GM12878 (cell line): ENCODE measurements around the gene CLINT1. TPM values are rescaled to one million over a fixed set of nuclear protein-coding genes. Genes with fewer than 3 reads are reported as not detected.

ENCODE experiments used
- ATF7 ChIP-seq: fragments of 450-650 bp; IDR thresholded peaks from 2 replicates; pipeline ENCODE4 v1.6.1; 2016; ENCODE audit warnings: low read depth, mild to moderate bottlenecking
- GATAD2B ChIP-seq: fragments of 450-650 bp; conservative IDR thresholded peaks from 2 replicates; pipeline ENCODE4 v1.6.1; 2017; ENCODE audit warnings: low read depth, mild to moderate bottlenecking, moderate library complexity
- MXI1 ChIP-seq: fragments of 150-350 bp; IDR thresholded peaks from 2 replicates; pipeline ENCODE4 v1.6.1; 2011; ENCODE audit warnings: low read depth, mild to moderate bottlenecking, inconsistent platforms, low read length, improper control_type of control experiment
- RAD51 ChIP-seq: fragments of 450-650 bp; IDR thresholded peaks from 2 replicates; pipeline ENCODE4 v1.6.1; 2016; ENCODE audit warnings: moderate library complexity, mild to moderate bottlenecking, inconsistent platforms
- SMC3 ChIP-seq: IDR thresholded peaks from 2 replicates; pipeline ENCODE4 v1.6.1; 2011; ENCODE audit warnings: low read length, improper control_type of control experiment, borderline replicate concordance
- STAT1 ChIP-seq: fragments of 450-650 bp; conservative IDR thresholded peaks from 2 replicates; pipeline ENCODE4 v1.6.1; 2014; ENCODE audit warnings: antibody characterized with exemption, mild to moderate bottlenecking
- TCF7 ChIP-seq: IDR thresholded peaks from 2 replicates; pipeline ENCODE4 v1.6.1; 2014; ENCODE audit warnings: antibody characterized with exemption, borderline replicate concordance
- ZZZ3 ChIP-seq: IDR thresholded peaks from 2 replicates; pipeline ENCODE4 v1.6.1; 2011; ENCODE audit warnings: low read depth; ENCODE audit not compliant: control insufficient read depth, insufficient read length
- polyA plus RNA-seq, 11 experiments: library from polyadenylated mRNA; depleted of rRNA in 4 of 11; unstranded in 6 of 11; stranded (reverse) in 5 of 11; fragments of >200 nt; fragmentation: Nextera tagmentation in 4 of 11; fragmentation: Illumina TruSeq in 1 of 11; extraction: Ambion mirVana in 4 of 11; extraction: Trizol in 1 of 11; gene quantifications; 1 replicate in 1 of 11; 2 replicates in 10 of 11; pipeline versions ENCODE4 v1.2.1 to v1.2.3, GENCODE V29; 2011 to 2016; ENCODE audit warnings: inconsistent platforms in 2 of 11, missing spikeins in 2 of 11, low read depth in 1 of 11
- total RNA-seq, 4 experiments: library from RNA; depleted of rRNA in 3 of 4; stranded (reverse); fragments of >200 nt in 3 of 4; fragmentation: Illumina TruSeq in 1 of 4; extraction: Trizol in 1 of 4; gene quantifications; 2 replicates each; pipeline versions ENCODE4 v1.2.1 to v1.2.3, GENCODE V29; 2013 to 2021
- TF ChIP-seq, protein P1 (sequence below): fragments of 450-650 bp; IDR thresholded peaks from 2 replicates; pipeline ENCODE4 v1.6.1; 2018; ENCODE audit warnings: mild to moderate bottlenecking, low read depth, moderate library complexity; ENCODE audit not compliant: partially characterized antibody
- TF ChIP-seq, protein P2 (sequence below): fragments of 450-650 bp; IDR thresholded peaks from 2 replicates; pipeline ENCODE4 v1.6.1; 2017; ENCODE audit warnings: antibody characterized with exemption, mild to moderate bottlenecking, moderate library complexity
- TF ChIP-seq, protein P3 (sequence below): IDR thresholded peaks from 2 replicates; pipeline ENCODE4 v1.6.1; 2011; ENCODE audit warnings: low read depth, mild to moderate bottlenecking, low read length, moderate library complexity, borderline replicate concordance; ENCODE audit errors: extremely low read depth

Gene CLINT1
- total and polyA plus RNA-seq, 10 of the 15 experiments (the other 5 are each of a cell fraction or from before 2014, with no cell fraction given): 30.0 to 136 (median 105) TPM

GRCh38 chr5:157888814-157889532 is 30.0 kb upstream of the CLINT1 start (continued):
- TF ChIP-seq, protein P1, sequence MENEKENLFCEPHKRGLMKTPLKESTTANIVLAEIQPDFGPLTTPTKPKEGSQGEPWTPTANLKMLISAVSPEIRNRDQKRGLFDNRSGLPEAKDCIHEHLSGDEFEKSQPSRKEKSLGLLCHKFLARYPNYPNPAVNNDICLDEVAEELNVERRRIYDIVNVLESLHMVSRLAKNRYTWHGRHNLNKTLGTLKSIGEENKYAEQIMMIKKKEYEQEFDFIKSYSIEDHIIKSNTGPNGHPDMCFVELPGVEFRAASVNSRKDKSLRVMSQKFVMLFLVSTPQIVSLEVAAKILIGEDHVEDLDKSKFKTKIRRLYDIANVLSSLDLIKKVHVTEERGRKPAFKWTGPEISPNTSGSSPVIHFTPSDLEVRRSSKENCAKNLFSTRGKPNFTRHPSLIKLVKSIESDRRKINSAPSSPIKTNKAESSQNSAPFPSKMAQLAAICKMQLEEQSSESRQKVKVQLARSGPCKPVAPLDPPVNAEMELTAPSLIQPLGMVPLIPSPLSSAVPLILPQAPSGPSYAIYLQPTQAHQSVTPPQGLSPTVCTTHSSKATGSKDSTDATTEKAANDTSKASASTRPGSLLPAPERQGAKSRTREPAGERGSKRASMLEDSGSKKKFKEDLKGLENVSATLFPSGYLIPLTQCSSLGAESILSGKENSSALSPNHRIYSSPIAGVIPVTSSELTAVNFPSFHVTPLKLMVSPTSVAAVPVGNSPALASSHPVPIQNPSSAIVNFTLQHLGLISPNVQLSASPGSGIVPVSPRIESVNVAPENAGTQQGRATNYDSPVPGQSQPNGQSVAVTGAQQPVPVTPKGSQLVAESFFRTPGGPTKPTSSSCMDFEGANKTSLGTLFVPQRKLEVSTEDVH: no peak
- TF ChIP-seq SMC3 (no peak), MXI1 (no peak), ZZZ3 (no peak), TCF7 (no peak), STAT1 (no peak), ATF7 (no peak), GATAD2B (no peak), RAD51 (no peak)
- TF ChIP-seq, protein P2, sequence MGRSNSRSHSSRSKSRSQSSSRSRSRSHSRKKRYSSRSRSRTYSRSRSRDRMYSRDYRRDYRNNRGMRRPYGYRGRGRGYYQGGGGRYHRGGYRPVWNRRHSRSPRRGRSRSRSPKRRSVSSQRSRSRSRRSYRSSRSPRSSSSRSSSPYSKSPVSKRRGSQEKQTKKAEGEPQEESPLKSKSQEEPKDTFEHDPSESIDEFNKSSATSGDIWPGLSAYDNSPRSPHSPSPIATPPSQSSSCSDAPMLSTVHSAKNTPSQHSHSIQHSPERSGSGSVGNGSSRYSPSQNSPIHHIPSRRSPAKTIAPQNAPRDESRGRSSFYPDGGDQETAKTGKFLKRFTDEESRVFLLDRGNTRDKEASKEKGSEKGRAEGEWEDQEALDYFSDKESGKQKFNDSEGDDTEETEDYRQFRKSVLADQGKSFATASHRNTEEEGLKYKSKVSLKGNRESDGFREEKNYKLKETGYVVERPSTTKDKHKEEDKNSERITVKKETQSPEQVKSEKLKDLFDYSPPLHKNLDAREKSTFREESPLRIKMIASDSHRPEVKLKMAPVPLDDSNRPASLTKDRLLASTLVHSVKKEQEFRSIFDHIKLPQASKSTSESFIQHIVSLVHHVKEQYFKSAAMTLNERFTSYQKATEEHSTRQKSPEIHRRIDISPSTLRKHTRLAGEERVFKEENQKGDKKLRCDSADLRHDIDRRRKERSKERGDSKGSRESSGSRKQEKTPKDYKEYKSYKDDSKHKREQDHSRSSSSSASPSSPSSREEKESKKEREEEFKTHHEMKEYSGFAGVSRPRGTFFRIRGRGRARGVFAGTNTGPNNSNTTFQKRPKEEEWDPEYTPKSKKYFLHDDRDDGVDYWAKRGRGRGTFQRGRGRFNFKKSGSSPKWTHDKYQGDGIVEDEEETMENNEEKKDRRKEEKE: no peak
- TF ChIP-seq, protein P3, sequence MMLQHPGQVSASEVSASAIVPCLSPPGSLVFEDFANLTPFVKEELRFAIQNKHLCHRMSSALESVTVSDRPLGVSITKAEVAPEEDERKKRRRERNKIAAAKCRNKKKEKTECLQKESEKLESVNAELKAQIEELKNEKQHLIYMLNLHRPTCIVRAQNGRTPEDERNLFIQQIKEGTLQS: no peak
